Measurements from ENCODE around the gene RNF125.
"Not testable (repeated sequence)": the region's sequence is repeated elsewhere in the genome, so short reads cannot be mapped to it uniquely, and the experiment has no call there.

Gene RNF125

GRCh38 chr18:32025744-32026143, 7.1 kb downstream of the RNF125 start:
- no peak for DNase-seq (ENCODE audit: low read depth in 2 of 2)

GRCh38 chr18:32026491-32027086, 8.0 kb downstream of the RNF125 start:
- DNase-seq (ENCODE audit: low read depth in 2 of 2), result no peak

- DNase-seq (ENCODE audit: low read depth in 2 of 2), result no peak
These were observed 10.9 kb downstream of the RNF125 start for GRCh38 chr18:32029558-32029957.

- DNase-seq (ENCODE audit: low read depth in 2 of 2), result no peak
These were observed 14.0 kb downstream of the RNF125 start for GRCh38 chr18:32032609-32033008.

- no peak for DNase-seq (ENCODE audit: low read depth in 2 of 2)
These were observed 18.0 kb downstream of the RNF125 start for GRCh38 chr18:32036506-32037180.

- no peak for DNase-seq (ENCODE audit: low read depth in 2 of 2)
These were observed 19.0 kb downstream of the RNF125 start for GRCh38 chr18:32037616-32038015.

- peak in 1 of 2 donors; percentile 27 for DNase-seq (ENCODE audit: low read depth in 2 of 2)
These were observed 22.3 kb downstream of the RNF125 start for GRCh38 chr18:32040936-32041335.

- DNase-seq (ENCODE audit: low read depth in 2 of 2), result no peak
These were observed 23.7 kb downstream of the RNF125 start for GRCh38 chr18:32042337-32042736.

GRCh38 chr18:32048507-32049091, 30.0 kb downstream of the RNF125 start:
- no peak for DNase-seq (ENCODE audit: low read depth in 2 of 2)

GRCh38 chr18:32049393-32050171, 31.0 kb downstream of the RNF125 start:
- peak; percentile 16 to 19 for DNase-seq (ENCODE audit: low read depth in 2 of 2)

GRCh38 chr18:32056613-32057358, 38.2 kb downstream of the RNF125 start:
- no peak for DNase-seq (ENCODE audit: low read depth in 2 of 2)

- no peak for DNase-seq (ENCODE audit: low read depth in 2 of 2)
These were observed 39.1 kb downstream of the RNF125 start for GRCh38 chr18:32057624-32058165.

GRCh38 chr18:32060026-32060425, 41.4 kb downstream of the RNF125 start:
- DNase-seq (ENCODE audit: low read depth in 2 of 2), result no peak

GRCh38 chr18:32067375-32068167, 48.9 kb downstream of the RNF125 start:
- DNase-seq (ENCODE audit: low read depth in 2 of 2), result no peak

- DNase-seq (ENCODE audit: low read depth in 2 of 2), result no peak
These were observed 53.7 kb downstream of the RNF125 start for GRCh38 chr18:32072321-32072720.

GRCh38 chr18:32074206-32074605, 55.6 kb downstream of the RNF125 start:
- DNase-seq (ENCODE audit: low read depth in 2 of 2), result no peak

- DNase-seq (ENCODE audit: low read depth in 2 of 2), result no peak
These were observed 60.2 kb downstream of the RNF125 start for GRCh38 chr18:32078845-32079244.

GRCh38 chr18:32081881-32082280, 63.3 kb downstream of the RNF125 start:
- no peak for DNase-seq (ENCODE audit: low read depth in 2 of 2)

GRCh38 chr18:32083781-32084180, 65.2 kb downstream of the RNF125 start:
- no peak for DNase-seq (ENCODE audit: low read depth in 2 of 2)

GRCh38 chr18:32086881-32087280, 68.3 kb downstream of the RNF125 start:
- no peak for DNase-seq (ENCODE audit: low read depth in 2 of 2)

GRCh38 chr18:32090831-32091230, 72.2 kb downstream of the RNF125 start:
- not testable (repeated sequence) for DNase-seq (ENCODE audit: low read depth in 2 of 2)

Measured in stimulated activated CD8-positive, alpha-beta memory T cell treated with anti-CD3 and anti-CD28 coated beads, Interleukin-7, amount 100 ng/mL, for 1 hour (primary cell).